ENCODE results near the gene EHD3. TPM values are rescaled to one million over a fixed set of nuclear protein-coding genes. Genes with fewer than 3 reads are reported as not detected.

The EHD3 gene
- total and polyA plus RNA-seq, 2 of the 4 experiments (the other 2 are of a cell fraction): 29.1 to 39.8 TPM

GRCh38 chr2:31227110-31227509 is 6.8 kb upstream of the EHD3 start:
- no peak overlapping the region for H3K14ac ChIP-seq (replicated peaks; ENCODE audit: low read depth, low read length)
- no peaks in the 10 kb centered on the region for H4K20me1 ChIP-seq (ENCODE audit: insufficient read depth, low read length)
- no peak overlapping the region for H4K8ac ChIP-seq (ENCODE audit: low read depth in 2 of 2, low read length in 2 of 2)
- no peak overlapping the region for H3K23ac ChIP-seq (ENCODE audit: low read depth, low read length)
- H3K9ac ChIP-seq (ENCODE audit: low read depth, low read length): no peak overlapping the region
- TF ChIP-seq RFX5 (IDR thresholded peaks at IDR 0.05; ENCODE audit: low read depth, low read length) (no peak), RCOR1 (IDR thresholded peaks at IDR 0.05; ENCODE audit: insufficient replicate concordance, low read length) (no peak), MAFK (IDR thresholded peaks at IDR 0.05; ENCODE audit: low read depth, low read length) (no peak), FOS (IDR thresholded peaks at IDR 0.05; ENCODE audit: low read depth, low read length) (no peak), ELK1 (IDR thresholded peaks at IDR 0.05; ENCODE audit: borderline replicate concordance, low read depth, low read length) (no peak), MXI1 (IDR thresholded peaks at IDR 0.05; ENCODE audit: borderline replicate concordance, low read depth, low read length) (no peak), CTCF (conservative IDR thresholded peaks at IDR 0.05; ENCODE audit: low read depth, low read length) (no peak), USF2 (IDR thresholded peaks at IDR 0.05; ENCODE audit: low read depth, low read length) (no peak), NFE2L2 (IDR thresholded peaks at IDR 0.05; ENCODE audit: low read depth, low read length) (no peak)
- H3K56ac ChIP-seq (ENCODE audit: extremely low read depth, insufficient read depth, low read length): no peak overlapping the region
- H2BK15ac ChIP-seq (ENCODE audit: low read depth, low read length): no peak overlapping the region
- H2AFZ ChIP-seq (replicated peaks; ENCODE audit: low read length, poor library complexity): no peak overlapping the region
- no peaks in the 10 kb centered on the region for H3K9me1 ChIP-seq (ENCODE audit: insufficient read depth, low read length)
- dilution Hi-C loops (cut with HindIII; ENCODE audit: low sequenced_read_pairs, unreplicated experiment): no loop called here
- no peak overlapping the region for H2BK120ac ChIP-seq (ENCODE audit: low read depth, low read length)
- no TSS peak for BruUV-seq (replicated peaks)
- H3K27me3 ChIP-seq (ENCODE audit: control insufficient read depth, insufficient read depth, low read length): peaks cover 25% of the 10 kb centered on the region
- H3K79me1 ChIP-seq (ENCODE audit: low read depth in 1 of 2, low read length in 2 of 2): no peaks in the 10 kb centered on the region
- POLR2A ChIA-PET (ENCODE audit: unreplicated experiment): no interaction called here
- no peaks in the 10 kb centered on the region for H3K36me3 ChIP-seq (ENCODE audit: control insufficient read depth, insufficient read depth, low read length)
- H2AK9ac ChIP-seq (replicated peaks; ENCODE audit: low read depth, low read length, poor library complexity): no peak overlapping the region
- H4K5ac ChIP-seq (ENCODE audit: low read depth, low read length): no peak overlapping the region
- no peak overlapping the region for H3K4ac ChIP-seq (ENCODE audit: low read depth, low read length)
- in situ Hi-C loops (cut with MboI; ENCODE audit: low sequenced_read_pairs): no loop called here
- intact Hi-C loops (cut with micrococcal nuclease): no loop called here
- CTCF ChIA-PET: no interaction called here
- ATAC-seq (ENCODE audit: low read depth) (no peak; the same call in 1 of the 2 replicates), DNase-seq (no peak)
- no peak overlapping the region for H3K4me3 ChIP-seq (ENCODE audit: insufficient read depth, low read depth, low read length)
- H3K18ac ChIP-seq (ENCODE audit: low read depth, low read length): no peak overlapping the region
- no peak overlapping the region for H2BK20ac ChIP-seq (ENCODE audit: low read depth, low read length)
- H3K27ac ChIP-seq (ENCODE audit: insufficient read depth, low read length): no peak overlapping the region
- 100% methylated on average over 1 of the region's 6 CpGs; no CpG with 5 or more reads in 1 of the 2 experiments for WGBS, 2 experiments (ENCODE audit: extremely low coverage in 2 of 2, insufficient read length in 1 of 2)
- H3K4me2 ChIP-seq (ENCODE audit: low read depth, low read length): no peak overlapping the region
- H3K4me1 ChIP-seq (ENCODE audit: control insufficient read depth, insufficient read depth, low read length): peaks cover 2% of the 10 kb centered on the region
- no peaks in the 10 kb centered on the region for H3K9me3 ChIP-seq (ENCODE audit: control insufficient read depth, insufficient read depth, low read length)
- H4K91ac ChIP-seq (ENCODE audit: insufficient read depth, low read depth, low read length): no peak overlapping the region
- H2AK5ac ChIP-seq (ENCODE audit: low read depth, low read length): no peak overlapping the region
- H2BK5ac ChIP-seq (ENCODE audit: low read depth, low read length, poor library complexity, severe bottlenecking): no peak overlapping the region
